OCI-LY7 (cell line): Measurements from ENCODE around the gene P2RY14.

Experiments
- EZH2phosphoT487 ChIP-seq: fragments of 200-600 bp; sonication (generic); IDR thresholded peaks from 2 replicates; pipeline ENCODE4 v1.6.1; 2018; ENCODE audit warnings: low read depth, borderline replicate concordance, mild to moderate bottlenecking, mixed run types, antibody characterized with exemption, low read length, moderate library complexity, mixed read lengths
- TF ChIP-seq, protein P1 (sequence below): fragments of 200-600 bp; sonication (generic); conservative IDR thresholded peaks from 2 replicates; pipeline ENCODE4 v1.5.1; 2014; ENCODE audit warnings: mild to moderate bottlenecking, antibody characterized with exemption, low read length, moderate library complexity, mixed read lengths

- TF ChIP-seq, protein P1, sequence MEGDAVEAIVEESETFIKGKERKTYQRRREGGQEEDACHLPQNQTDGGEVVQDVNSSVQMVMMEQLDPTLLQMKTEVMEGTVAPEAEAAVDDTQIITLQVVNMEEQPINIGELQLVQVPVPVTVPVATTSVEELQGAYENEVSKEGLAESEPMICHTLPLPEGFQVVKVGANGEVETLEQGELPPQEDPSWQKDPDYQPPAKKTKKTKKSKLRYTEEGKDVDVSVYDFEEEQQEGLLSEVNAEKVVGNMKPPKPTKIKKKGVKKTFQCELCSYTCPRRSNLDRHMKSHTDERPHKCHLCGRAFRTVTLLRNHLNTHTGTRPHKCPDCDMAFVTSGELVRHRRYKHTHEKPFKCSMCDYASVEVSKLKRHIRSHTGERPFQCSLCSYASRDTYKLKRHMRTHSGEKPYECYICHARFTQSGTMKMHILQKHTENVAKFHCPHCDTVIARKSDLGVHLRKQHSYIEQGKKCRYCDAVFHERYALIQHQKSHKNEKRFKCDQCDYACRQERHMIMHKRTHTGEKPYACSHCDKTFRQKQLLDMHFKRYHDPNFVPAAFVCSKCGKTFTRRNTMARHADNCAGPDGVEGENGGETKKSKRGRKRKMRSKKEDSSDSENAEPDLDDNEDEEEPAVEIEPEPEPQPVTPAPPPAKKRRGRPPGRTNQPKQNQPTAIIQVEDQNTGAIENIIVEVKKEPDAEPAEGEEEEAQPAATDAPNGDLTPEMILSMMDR = no peak
- TF ChIP-seq EZH2phosphoT487 = no peak
Measured at GRCh38 chr3:151218136-151218535, 60.2 kb downstream of the P2RY14 start.
